Muscle of leg (tissue), 11 donors: ENCODE measurements around the gene ETS1. TPM values are rescaled to one million over a fixed set of nuclear protein-coding genes. Genes with fewer than 3 reads are reported as not detected.

Experiments used
- DNase-seq: peaks from one replicate; pipeline ENCODE4 v3.0.0; 2013
- H3K27ac ChIP-seq: one replicate; pipeline ENCODE4 v1.5.1; 2013; ENCODE audit warnings: mild to moderate bottlenecking, low read length, control low read depth
- H3K27me3 ChIP-seq: one replicate; pipeline ENCODE4 v1.6.1; 2013; ENCODE audit warnings: low read length; ENCODE audit not compliant: control insufficient read depth, insufficient read depth
- H3K36me3 ChIP-seq: one replicate; pipeline ENCODE4 v1.6.1; 2013; ENCODE audit warnings: low read length; ENCODE audit not compliant: control insufficient read depth, insufficient read depth
- H3K4me1 ChIP-seq: one replicate; pipeline ENCODE4 v1.6.1; 2013; ENCODE audit warnings: low read length; ENCODE audit not compliant: control insufficient read depth, insufficient read depth
- H3K4me3 ChIP-seq: one replicate; pipeline ENCODE4 v1.5.1; 2013; ENCODE audit warnings: low read length, control low read depth
- H3K9me3 ChIP-seq: replicated peaks from 2 replicates; pipeline ENCODE4 v1.6.1; 2013; ENCODE audit warnings: low read depth, low read length; ENCODE audit not compliant: control insufficient read depth
- WGBS: methylation state at CpG from one replicate; pipeline ENCODE4 v1.1.5; 2013; ENCODE audit warnings: missing lambda C conversion rate; ENCODE audit not compliant: insufficient coverage; 5-methylcytosine and 5-hydroxymethylcytosine counted together
- polyA plus RNA-seq, 8 donors: library from polyadenylated mRNA; unstranded; fragments of 120-200 nt; gene quantifications; one replicate each; pipeline versions ENCODE4 v1.2.1 to v1.2.3, GENCODE V29; 2013; ENCODE audit warnings: inconsistent platforms in 1 of 8, low replicate concordance in 1 of 8; ENCODE audit not compliant: insufficient read length in 8 of 8, insufficient read depth in 1 of 8
- total RNA-seq: library from RNA; stranded (reverse); fragments of 120-200 nt; gene quantifications from one replicate; pipeline ENCODE4 v1.2.4, GENCODE V29; 2013

ETS1 gene
- total and polyA plus RNA-seq, 9 donors = 35.3 to 79.1 (median 59.4) TPM

- H3K4me1 ChIP-seq = peaks cover 25% of the 10 kb centered on the region
Measured at GRCh38 chr11:128521682-128522054, 65.7 kb downstream of the ETS1 start.

GRCh38 chr11:128520888-128521681 lies 66.3 kb downstream of the ETS1 start:
- H3K27me3 ChIP-seq = peaks cover 24% of the 10 kb centered on the region
- H3K9me3 ChIP-seq = no peaks in the 10 kb centered on the region
- no peaks in the 10 kb centered on the region for H3K36me3 ChIP-seq
- H3K4me1 ChIP-seq = peaks cover 30% of the 10 kb centered on the region
- DNase-seq = peak; percentile 48
- H3K27ac ChIP-seq = peak overlapping the region; percentile 89
- H3K4me3 ChIP-seq = peak overlapping the region; percentile 85
- no CpG with 5 or more reads among the region's 12 CpGs for WGBS

More at GRCh38 chr11:128521682-128522054, 65.7 kb downstream of the ETS1 start:
- 0% methylated on average over 14 of the region's 19 CpGs for WGBS
- DNase-seq = peak; percentile 64
- no peaks in the 10 kb centered on the region for H3K9me3 ChIP-seq
- H3K4me3 ChIP-seq = peak overlapping the region; percentile 85
- H3K36me3 ChIP-seq = no peaks in the 10 kb centered on the region
- peak overlapping the region; percentile 89 for H3K27ac ChIP-seq
- peaks cover 24% of the 10 kb centered on the region for H3K27me3 ChIP-seq

GRCh38 chr11:128520206-128520887 lies 67.0 kb downstream of the ETS1 start:
- peaks cover 33% of the 10 kb centered on the region for H3K4me1 ChIP-seq
- no peaks in the 10 kb centered on the region for H3K9me3 ChIP-seq
- H3K27me3 ChIP-seq = peaks cover 22% of the 10 kb centered on the region
- DNase-seq = no peak
- H3K4me3 ChIP-seq = peak overlapping the region; percentile 85
- no CpG with 5 or more reads among the region's 7 CpGs for WGBS
- peak overlapping the region; percentile 89 for H3K27ac ChIP-seq
- no peaks in the 10 kb centered on the region for H3K36me3 ChIP-seq

- peak overlapping the region; percentile 58 for H3K27ac ChIP-seq
Measured at GRCh38 chr11:128519338-128519737, 68.0 kb downstream of the ETS1 start.

GRCh38 chr11:128518493-128519207 lies 68.7 kb downstream of the ETS1 start:
- peaks cover 22% of the 10 kb centered on the region for H3K27me3 ChIP-seq
- no peaks in the 10 kb centered on the region for H3K36me3 ChIP-seq
- WGBS = no CpG with 5 or more reads among the region's 7 CpGs
- no peak for DNase-seq
- peaks cover 35% of the 10 kb centered on the region for H3K4me1 ChIP-seq
- H3K27ac ChIP-seq = peak overlapping the region; percentile 58
- no peaks in the 10 kb centered on the region for H3K9me3 ChIP-seq
- H3K4me3 ChIP-seq = peak overlapping the region; percentile 85

More at GRCh38 chr11:128519338-128519737, 68.0 kb downstream of the ETS1 start:
- H3K4me3 ChIP-seq = peak overlapping the region; percentile 85
- H3K4me1 ChIP-seq = peaks cover 35% of the 10 kb centered on the region
- H3K9me3 ChIP-seq = no peaks in the 10 kb centered on the region
- peaks cover 22% of the 10 kb centered on the region for H3K27me3 ChIP-seq
- no peak for DNase-seq
- WGBS = 35% methylated on average over 3 of the region's 4 CpGs
- H3K36me3 ChIP-seq = no peaks in the 10 kb centered on the region

- no peak overlapping the region for H3K27ac ChIP-seq
- H3K36me3 ChIP-seq = peaks cover 6% of the 10 kb centered on the region
- 80% methylated on average over 1 of the region's 5 CpGs for WGBS
- H3K4me3 ChIP-seq = peak overlapping the region; percentile 18
- peaks cover 27% of the 10 kb centered on the region for H3K4me1 ChIP-seq
- no peaks in the 10 kb centered on the region for H3K9me3 ChIP-seq
- peaks cover 21% of the 10 kb centered on the region for H3K27me3 ChIP-seq
- DNase-seq = no peak
Measured at GRCh38 chr11:128517451-128518230, 69.7 kb downstream of the ETS1 start.

- H3K9me3 ChIP-seq = no peaks in the 10 kb centered on the region
- peaks cover 26% of the 10 kb centered on the region for H3K4me1 ChIP-seq
- peak overlapping the region; percentile 3 for H3K4me3 ChIP-seq
- WGBS = 27% methylated on average over 2 of the region's 4 CpGs
- H3K27me3 ChIP-seq = peaks cover 19% of the 10 kb centered on the region
- H3K36me3 ChIP-seq = peaks cover 10% of the 10 kb centered on the region
- no peak for DNase-seq
- no peak overlapping the region for H3K27ac ChIP-seq
Measured at GRCh38 chr11:128516886-128517285, 70.5 kb downstream of the ETS1 start.

GRCh38 chr11:128515826-128516778 lies 71.3 kb downstream of the ETS1 start:
- H3K27ac ChIP-seq = peak overlapping the region; percentile 21
- peaks cover 23% of the 10 kb centered on the region for H3K4me1 ChIP-seq
- peaks cover 12% of the 10 kb centered on the region for H3K27me3 ChIP-seq
- 43% methylated on average over 1 of the region's 10 CpGs for WGBS
- DNase-seq = peak; percentile 58
- peaks cover 10% of the 10 kb centered on the region for H3K36me3 ChIP-seq
- no peak overlapping the region for H3K4me3 ChIP-seq
- H3K9me3 ChIP-seq = no peaks in the 10 kb centered on the region

GRCh38 chr11:128515086-128515485 lies 72.3 kb downstream of the ETS1 start:
- Histone ChIP-seq H3K4me1 (peaks cover 23% of the 10 kb centered on the region), H3K4me3 (no peak overlapping the region), H3K27me3 (peaks cover 9% of the 10 kb centered on the region), H3K9me3 (no peaks in the 10 kb centered on the region), H3K27ac (no peak overlapping the region), H3K36me3 (peaks cover 10% of the 10 kb centered on the region)
- DNase-seq = no peak
- WGBS = 70% methylated on average over 2 of the region's 6 CpGs
